H1 (cell line): ENCODE measurements around the gene RPP25L.

ENCODE experiments used
- ATF3 ChIP-seq: IDR thresholded peaks from 2 replicates; pipeline ENCODE4 v1.6.1; 2011; ENCODE audit warnings: low read depth, mild to moderate bottlenecking, low read length; ENCODE audit not compliant: insufficient read depth
- POLR2A ChIP-seq, 2 experiments: IDR thresholded peaks; 1 replicate in 1 of 2; 2 replicates in 1 of 2; pipeline ENCODE4 v1.6.1; 2011; ENCODE audit warnings: low read depth in 2 of 2, low read length in 2 of 2, mild to moderate bottlenecking in 2 of 2; ENCODE audit errors: control extremely low read depth in 1 of 2
- TF ChIP-seq, protein P1 (sequence below), 3 experiments: IDR thresholded peaks; 1 replicate in 2 of 3; 2 replicates in 1 of 3; pipeline versions ENCODE4 v1.5.1 to v1.6.1; 2011; ENCODE audit warnings: low read length in 3 of 3, mild to moderate bottlenecking in 3 of 3, inconsistent platforms in 2 of 3, low read depth in 1 of 3, moderate library complexity in 1 of 3; ENCODE audit not compliant: insufficient read depth in 1 of 3; ENCODE audit errors: control extremely low read depth in 1 of 3

DNA sequence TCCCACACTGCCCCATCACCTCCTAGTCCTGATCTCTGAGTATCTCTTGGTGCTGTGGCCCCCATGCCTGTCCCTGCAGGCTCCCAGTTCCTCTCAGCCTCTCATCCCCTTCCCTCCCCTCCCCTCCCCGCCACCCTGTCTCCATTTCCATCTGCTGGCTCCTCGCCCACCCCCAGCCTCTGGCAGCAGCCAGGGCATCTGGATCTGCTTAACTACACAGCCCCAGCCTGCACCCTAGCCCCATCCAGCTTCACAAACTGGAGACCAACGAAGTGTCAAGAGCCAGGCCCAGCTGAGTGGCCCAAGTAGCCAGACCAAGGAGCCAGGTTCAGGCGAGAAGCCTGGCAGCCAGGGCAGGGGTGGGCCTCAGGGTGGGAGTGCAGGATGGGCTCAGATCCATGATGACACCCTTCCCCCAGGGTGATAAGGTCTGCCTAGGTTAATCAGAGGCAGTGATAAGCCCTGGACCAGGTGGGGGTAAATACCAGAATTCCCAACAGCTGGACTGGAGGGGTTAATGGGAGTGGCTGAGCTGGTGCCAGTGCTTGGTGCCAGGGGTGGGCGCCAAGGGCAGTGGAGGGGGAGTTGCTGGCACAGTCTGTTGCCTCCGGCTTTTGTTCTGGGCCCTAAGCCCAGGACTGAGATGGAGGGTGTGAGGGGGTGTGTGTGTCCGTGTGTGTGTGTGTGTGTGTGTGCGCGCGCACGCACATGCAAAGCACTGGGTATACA lies 42.6 kb upstream of the RPP25L start:
- TF ChIP-seq, protein P1, sequence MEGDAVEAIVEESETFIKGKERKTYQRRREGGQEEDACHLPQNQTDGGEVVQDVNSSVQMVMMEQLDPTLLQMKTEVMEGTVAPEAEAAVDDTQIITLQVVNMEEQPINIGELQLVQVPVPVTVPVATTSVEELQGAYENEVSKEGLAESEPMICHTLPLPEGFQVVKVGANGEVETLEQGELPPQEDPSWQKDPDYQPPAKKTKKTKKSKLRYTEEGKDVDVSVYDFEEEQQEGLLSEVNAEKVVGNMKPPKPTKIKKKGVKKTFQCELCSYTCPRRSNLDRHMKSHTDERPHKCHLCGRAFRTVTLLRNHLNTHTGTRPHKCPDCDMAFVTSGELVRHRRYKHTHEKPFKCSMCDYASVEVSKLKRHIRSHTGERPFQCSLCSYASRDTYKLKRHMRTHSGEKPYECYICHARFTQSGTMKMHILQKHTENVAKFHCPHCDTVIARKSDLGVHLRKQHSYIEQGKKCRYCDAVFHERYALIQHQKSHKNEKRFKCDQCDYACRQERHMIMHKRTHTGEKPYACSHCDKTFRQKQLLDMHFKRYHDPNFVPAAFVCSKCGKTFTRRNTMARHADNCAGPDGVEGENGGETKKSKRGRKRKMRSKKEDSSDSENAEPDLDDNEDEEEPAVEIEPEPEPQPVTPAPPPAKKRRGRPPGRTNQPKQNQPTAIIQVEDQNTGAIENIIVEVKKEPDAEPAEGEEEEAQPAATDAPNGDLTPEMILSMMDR (IDR thresholded peaks at IDR 0.05; ENCODE audit: control extremely low read depth in 1 of 3, insufficient read depth in 1 of 3, low read depth in 1 of 3, low read length in 3 of 3): no peak
- TF ChIP-seq ATF3 (no peak), POLR2A (IDR thresholded peaks at IDR 0.05; ENCODE audit: control extremely low read depth in 1 of 2, low read depth in 2 of 2, low read length in 2 of 2) (no peak)
